GM21526 (cell line): ENCODE data around the gene ETDC.

Experiments
- ATAC-seq: cut with Tn5 transposase; IDR thresholded peaks from one replicate; pipeline ENCODE4 v1.9.1; 2021; ENCODE audit warnings: moderate library complexity; ENCODE audit not compliant: unreplicated experiment, low FRiP score

The ETDC gene

GRCh38 chrX:135345107-135345589 lies 35.9 kb downstream of the ETDC start:
- no peak for ATAC-seq

DNA sequence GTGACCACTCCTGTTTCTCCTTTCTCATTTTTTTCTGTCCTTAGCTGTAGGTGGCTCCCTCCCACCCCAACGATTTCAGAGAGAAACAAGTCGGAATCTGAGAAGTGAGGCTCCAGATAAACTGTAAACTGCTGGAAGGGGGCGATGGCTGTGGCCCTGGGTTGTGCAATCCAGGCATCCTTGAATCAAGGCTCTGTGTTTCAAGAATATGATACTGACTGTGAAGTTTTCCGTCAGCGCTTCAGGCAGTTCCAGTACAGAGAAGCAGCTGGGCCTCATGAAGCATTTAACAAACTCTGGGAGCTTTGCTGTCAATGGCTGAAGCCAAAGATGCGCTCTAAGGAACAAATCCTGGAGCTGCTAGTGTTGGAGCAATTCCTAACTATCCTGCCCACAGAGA lies 37.7 kb downstream of the ETDC start:
- no peak for ATAC-seq

DNA sequence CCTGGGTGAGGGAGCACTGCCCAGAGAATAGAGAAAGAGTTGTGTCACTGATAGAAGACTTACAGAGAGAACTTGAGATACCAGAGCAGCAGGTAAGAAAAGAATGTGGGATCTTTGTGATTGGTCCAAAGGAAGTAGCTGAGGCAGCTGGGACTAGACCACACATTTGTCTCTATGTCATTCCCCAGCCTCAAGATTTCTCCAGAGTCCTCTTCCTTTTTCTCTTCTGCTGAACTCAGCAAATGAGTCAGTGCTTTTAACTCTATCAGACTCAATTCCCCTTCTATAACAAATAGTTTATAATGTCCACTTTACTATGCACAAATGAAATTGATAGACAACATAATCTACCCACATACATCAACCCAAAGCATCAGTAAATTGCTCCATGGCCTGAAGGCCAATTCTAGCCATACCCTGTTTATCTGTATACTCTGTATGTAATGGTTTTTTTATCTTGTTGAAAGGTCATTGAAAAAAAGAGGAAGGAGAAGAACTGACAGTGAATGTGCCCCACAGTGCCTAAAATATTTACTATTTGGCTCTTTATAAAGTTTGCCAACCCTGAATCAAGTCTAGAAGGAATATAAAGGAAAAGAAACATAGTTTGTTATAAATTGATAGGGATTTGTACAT lies 38.2 kb downstream of the ETDC start:
- ATAC-seq, result no peak

DNA sequence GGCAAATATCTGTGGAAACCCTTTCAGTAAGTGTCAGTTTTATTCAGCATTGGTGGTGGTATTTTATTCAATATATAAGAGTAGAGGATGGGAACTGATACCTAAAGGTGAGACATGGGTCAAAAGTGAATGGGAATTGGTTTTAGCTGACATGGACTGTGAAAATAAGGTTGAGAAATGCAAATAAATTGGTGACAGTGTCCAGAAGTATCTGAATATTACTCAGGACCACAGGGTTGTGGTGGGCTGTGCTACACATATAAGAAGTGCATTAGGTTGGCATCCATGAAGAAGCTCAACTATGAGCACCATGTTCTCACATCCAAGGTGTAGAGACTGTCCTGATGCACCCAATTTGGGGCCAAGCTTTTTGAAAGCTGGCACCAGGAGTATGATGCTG lies 45.0 kb downstream of the ETDC start:
- ATAC-seq, result no peak
